NCI-H2196 treated with DMSO at 0.1 percent for 48 hours (cell line): Measurements from ENCODE around the gene SMIM10L2A.
"Not testable (repeated sequence)": the region's sequence is repeated elsewhere in the genome, so short reads cannot be mapped to it uniquely, and the experiment has no call there.

Experiments used
- DNase-seq: peaks from one replicate; lab custom pipeline; 2025; ENCODE audit not compliant: unreplicated experiment; lab: John Stamatoyannopoulos, UW

The SMIM10L2A gene

DNA sequence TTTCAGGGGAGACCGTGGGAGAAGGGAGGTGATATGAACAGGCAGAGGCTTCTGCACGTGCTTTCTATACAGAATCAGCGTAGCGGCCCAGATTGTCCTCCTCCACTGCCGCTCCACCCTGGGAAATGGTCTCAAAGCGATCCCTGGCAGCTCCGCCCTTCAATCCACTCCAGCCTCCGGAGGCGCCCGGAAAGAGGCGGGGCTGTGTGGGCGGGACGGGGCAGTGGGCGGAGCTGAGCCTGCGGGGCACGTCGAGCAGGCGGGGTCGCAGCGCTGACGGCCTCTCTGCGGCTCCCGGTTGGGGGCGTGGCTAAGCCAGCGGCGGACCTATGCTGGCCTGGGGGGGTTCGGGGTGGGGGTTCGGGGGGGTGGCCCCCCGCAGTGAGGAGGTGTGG is 210 bp upstream of the SMIM10L2A start:
- DNase-seq: peak; percentile 44

DNA sequence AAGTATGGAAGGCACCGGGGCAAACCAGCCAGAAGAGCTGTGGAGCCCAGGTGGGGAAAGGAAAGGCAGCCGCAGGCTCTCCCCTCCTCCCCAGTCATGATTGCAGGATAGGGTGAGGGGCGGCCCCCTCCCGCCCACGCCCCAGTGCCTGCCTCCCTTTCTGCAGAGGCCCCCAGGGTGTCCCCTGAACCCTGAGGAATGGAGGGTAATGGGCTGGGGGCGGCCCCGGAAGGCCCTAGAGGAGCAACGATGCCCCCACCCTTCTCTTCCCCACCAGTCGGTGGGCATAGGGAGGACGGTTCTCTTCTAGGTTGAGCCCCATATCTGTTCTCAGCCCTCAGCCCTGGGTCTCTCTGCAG is 1.0 kb downstream of the SMIM10L2A start:
- DNase-seq: not testable (repeated sequence)

DNA sequence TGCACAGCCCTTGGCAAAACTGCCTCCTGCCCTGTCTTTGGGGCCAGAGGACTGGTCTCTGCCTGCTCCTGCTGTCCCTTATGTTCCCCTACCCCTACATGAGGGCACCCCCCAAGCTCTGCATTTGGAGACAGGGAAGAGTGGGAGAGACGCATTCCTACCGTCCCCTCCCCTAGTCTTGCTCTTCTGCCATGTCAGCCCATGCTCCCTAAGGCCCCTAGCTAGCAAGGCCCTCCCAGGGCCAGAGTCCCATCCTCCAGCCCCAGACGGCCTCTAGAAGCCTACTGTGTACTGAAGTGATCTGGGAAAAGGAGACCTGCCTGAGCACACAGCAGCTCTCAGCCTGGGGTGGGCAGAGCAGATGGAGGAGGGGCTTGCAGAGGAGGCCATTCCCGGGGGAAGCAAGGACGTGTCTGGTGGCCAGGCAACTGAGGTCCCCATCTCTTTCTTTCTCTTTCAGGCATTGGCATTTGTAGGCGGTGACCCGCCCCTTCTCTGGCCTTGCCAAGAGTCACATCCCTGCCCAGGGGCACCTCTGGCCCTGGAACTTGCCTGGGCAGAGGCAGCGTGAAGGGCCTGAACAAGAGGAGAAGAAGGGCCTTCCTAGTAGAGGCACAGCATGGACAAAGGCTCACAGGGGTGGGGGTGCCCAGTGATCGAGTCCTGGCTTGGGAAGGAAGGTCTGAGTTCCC is 1.6 kb downstream of the SMIM10L2A start:
- DNase-seq: not testable (repeated sequence)

DNA sequence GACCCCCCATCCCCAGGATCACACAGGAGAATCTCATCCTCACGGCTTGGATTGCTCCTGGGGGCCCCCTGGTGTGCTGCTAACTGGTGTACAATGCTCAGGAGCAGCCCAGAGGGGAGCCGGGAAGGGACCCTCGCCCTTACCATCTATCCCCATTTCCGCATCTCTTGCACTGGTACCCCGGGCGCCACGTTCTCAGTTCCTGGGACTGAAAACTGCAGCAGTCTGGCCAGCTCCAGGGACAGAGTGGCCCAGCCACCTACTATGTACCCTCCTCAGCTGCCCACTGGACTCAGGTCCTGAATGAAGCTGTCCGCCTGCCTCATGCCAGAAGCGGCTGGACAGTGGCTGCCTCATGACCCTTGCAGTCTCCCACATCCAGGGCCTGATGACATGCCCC is 2.7 kb downstream of the SMIM10L2A start:
- DNase-seq: no peak

DNA sequence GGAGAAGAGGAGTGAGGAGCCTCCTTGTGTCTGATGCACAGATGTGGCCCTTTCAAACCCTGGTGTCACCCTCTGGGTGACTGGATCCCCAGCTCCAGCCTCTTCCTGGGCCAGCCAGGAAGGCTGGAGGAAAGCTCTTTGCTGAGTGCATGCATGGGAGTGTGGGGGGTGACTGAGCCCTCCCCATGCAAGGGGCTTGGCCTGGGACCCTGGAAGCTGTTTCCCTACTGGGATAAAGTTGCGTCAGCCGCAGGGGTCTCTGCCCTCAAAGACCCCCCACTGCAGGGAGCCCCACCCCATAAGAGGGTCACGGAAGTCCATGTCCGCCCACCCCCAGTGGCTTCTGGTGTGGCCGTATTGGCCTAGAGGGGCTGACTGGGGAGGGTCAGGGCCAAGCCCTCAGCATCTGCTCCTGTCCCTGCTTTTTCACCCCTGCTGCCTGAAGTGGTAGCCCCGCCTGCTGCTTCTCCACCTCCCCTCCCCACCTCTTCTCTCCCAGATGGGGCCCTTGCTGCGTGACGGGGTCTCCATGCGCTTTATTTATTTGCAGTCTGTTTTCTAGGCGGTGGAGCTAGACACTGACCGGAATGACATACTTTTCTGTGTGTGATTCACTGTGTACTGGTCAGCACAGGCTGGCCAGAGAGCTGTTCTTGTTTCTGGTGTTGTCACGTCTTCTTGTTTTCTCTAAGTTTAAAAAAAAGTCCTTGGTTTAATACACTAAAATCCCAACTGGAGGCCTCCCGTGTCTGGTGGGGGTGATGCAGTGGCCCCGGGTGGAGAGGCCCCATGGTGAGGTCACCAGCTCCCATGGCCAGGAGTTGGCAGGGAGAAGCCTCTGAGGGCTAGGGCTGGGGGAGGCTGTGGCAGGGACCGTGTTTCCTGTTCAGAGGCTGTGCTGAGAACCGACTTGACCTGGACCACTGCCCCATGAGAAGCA is 3.6 kb downstream of the SMIM10L2A start:
- DNase-seq: no peak

DNA sequence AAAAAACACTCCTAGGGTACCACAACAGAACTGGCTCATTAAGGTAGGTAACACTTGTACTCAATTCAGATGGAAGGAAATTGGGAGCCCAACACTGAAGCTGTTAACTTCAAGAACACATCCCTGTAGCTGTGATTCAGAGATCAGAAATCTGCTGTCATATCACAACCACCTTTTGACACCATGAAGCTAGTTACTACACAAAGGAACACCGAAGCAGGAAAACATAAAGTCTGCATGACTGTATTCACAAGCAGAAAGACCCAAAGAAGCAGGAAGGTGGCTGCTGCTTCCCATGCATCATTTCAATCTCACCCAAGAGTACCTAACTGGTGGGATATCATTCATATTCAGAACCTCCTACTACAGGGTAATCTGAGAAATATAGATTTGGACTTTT is 7.7 kb downstream of the SMIM10L2A start:
- no peak for DNase-seq

DNA sequence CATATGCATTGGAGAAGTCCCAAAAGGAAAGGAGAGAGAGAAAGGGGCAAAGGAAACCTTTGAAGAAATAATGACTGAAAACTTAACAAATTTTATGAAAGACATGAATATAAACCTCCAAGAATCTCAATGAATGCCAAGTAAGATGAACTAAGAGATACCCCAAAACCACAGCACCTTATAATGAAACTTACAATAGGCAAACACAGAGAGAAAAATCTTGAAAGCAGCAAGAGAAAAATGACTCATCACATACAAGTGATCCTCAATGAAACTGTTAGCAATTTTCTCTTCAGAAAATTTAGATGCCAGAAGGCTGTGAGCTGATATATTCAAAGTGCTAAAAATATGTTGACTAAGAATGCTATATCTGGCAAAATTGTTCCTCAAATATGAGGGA is 10.1 kb downstream of the SMIM10L2A start:
- no peak for DNase-seq

DNA sequence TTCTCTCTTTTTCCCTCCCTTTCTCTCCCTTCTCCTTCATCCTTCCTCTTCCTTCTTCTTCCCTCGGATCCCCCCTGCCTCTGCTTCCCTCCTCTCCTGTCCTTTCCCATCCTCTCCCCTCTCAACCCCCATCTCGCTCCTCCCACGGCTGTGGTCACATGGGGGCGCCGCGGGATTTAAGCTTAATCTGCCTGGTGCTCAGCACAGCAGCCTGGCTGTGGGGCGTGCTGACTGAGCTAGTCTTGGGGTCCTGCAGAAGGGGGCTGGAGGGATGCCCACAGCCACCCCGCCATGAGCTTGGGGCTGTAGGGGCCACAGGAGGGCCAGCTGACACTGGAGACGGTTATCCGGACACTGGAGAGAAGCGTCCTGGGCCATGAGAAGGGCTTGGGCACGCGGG is 10.7 kb downstream of the SMIM10L2A start:
- DNase-seq: no peak

DNA sequence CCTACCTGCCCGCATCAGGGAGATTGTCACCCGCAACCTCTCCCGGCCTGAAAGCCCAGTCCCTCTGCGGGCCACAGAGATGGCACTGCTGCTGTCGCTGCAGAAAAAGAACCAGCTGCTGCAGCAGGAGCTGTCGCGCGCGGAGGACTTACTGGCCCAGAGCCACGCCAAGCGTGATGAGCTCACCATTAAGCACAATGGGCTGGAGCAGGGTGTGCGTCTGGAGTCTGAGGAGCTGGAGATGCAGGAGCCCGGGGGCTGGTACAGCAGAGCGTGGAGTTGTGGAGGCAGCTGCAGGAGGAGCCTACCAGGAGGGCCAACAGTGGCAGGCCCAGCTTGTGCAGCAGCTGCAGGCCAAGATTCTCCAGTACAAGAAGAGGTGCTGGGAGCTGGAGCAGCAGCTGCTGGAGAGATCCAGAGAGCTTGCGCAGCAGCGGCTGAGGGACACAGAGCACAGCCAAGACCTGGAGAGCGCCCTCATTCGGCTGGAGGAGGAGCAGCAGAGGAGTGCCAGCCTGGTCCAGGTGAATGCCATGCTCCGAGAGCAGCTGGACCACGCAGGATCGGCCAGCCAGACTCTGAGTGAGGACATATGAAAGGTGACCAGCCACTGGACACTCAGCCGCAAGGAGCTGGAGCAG is 11.3 kb downstream of the SMIM10L2A start:
- no peak for DNase-seq

DNA sequence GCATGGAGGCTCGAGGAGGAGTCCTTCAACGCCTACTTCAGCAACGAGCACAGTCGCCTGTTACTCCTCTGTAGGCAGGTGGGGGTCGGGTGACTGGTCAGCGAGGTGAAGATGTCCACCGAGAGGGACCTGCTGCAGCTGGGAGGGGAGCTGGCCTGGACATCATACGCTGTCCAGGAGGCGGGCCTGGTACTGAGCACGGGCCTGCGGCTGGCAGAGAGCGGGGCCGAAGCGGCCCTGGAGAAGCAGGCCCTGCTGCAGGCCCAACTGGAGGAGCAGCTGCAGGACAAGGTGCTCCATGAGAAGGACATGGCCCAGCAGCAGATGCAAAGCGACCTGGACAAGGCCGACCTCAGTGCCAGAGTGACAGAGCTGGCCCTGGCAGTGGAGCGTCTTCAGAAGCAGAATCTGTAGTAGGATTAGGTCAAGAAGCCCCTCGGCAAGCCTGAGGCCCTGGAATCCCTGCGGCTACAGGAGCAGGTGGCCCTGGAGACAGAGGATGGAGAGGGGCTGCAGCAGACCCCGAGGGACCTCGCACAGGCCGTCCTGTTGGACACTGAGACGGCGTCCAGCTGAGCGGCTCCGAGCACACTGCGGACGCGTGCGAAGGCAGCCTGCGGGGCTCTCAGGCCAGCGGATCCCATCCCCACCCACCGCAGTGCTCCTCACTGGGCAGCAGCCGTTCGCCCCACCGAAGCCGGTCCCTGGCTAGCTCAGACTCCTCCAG is 11.9 kb downstream of the SMIM10L2A start:
- DNase-seq: no peak

DNA sequence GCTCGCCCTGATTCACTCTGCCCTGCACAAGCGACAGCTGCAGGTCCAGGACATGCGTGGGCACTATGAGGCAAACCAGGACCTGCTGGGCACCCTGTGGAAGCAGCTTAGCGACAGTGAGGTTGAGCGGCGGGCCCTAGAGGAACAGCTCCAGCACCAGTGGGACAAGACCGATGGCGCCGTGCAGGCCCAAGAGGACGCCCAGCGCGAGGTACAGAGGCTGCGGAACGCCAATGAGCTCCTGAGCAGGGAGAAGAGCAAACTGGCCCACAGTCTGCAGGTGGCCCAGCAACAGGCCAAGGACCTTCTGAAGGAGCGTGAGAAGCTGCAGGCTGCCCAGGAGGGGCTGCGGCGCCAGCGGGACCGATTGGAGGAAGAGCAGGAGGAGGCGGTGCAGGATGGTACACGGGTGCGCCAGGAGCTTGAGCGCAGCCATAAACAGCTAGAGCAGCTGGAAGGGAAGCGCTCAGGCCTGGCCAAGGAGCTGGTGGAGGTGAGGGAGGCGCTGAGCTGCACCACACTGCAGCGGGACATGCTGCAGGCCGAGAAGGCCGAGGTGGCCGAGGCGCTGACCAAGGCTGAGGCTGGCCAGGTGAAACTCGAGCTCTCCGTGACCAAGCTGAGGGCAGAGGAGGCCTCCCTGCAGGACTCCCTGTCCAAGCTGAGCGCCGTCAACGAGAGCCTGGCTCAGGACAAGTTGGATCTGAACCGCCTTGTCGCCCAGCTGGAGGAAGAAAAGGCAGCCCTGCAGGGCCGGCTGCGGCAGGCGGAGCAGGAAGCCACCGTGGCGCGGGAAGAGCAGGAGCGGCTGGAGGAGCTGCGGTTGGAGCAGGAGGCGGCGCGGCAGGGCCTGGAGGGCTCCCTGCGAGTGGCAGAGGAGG is 12.8 kb downstream of the SMIM10L2A start:
- no peak for DNase-seq

DNA sequence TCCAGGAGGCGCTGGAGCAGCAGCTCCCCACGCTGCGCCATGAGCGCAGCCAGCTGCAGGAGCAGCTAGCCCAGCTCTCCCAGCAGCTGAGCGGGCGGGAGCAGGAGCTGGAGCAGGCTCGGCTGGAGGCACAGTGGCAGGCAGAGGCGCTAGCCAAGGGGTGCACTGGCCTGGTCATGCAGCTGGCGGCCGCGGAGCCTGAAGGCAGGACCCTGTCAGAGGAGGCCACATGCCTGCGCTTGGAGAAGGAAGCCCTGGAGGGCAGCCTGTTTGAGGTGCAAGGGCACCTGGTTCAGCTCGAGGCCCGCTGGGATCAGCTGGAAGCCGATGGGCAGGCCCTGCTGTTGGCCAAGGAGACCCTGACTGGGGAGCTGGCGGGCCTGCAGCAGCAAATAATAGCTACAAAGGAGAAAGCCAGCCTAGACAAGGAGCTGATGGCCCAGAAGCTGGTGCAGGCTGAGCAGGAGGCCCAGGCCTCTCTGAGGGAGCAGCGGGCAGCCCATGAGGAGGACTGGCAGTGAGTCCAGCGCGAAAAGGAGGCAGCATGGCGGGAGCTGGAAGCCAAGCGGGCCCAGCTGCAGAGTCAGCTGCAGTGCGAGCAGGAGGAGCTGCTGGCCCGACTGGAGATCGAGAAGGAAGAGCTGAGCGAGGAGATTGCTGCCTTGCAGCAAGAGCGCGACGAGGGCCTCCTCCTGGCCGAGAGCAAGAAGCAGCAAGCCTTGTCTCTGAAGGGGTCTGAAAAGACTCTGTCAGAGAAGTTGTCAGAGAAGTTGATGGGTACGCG is 13.6 kb downstream of the SMIM10L2A start:
- DNase-seq: no peak

DNA sequence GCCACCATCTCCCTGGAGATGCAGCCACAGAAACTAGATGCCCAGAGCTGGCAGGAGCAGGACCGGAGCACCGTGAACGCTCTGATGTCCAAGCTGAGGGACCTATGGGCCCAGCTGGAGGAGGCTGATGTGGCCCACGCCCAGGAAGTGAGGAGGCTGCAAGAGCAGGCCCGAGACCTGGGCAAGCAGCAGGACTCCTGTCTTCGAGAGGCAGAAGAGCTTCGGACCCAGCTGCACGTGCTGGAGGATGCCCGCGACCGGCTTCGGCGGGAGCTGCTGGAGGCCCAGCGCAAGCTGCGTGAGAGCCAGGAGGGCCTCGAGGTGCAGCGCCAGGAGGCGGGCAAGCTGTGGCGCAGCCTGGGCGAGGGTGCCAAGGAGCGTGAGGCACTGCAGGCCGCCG is 14.2 kb downstream of the SMIM10L2A start:
- DNase-seq: no peak

DNA sequence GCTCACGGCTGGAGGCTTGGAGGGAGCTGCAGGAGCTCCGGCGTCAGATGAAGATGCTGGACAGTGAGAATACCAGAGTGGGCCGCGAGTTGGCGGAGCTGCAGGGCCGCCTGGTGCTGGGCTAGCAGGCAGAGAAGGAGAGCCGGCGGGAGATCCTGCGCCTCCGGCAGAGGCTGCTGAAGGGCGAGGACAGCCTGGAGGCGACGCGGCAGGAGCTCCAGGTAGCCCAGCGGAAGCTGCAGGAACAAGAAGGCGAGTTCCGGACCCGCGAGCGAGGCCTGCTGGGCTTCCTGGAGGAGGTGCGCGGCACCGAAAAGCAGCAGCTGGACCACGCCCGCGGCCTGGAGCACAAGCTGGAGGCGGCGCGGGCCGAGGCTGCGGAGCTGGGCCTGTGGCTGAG is 14.7 kb downstream of the SMIM10L2A start:
- no peak for DNase-seq

DNA sequence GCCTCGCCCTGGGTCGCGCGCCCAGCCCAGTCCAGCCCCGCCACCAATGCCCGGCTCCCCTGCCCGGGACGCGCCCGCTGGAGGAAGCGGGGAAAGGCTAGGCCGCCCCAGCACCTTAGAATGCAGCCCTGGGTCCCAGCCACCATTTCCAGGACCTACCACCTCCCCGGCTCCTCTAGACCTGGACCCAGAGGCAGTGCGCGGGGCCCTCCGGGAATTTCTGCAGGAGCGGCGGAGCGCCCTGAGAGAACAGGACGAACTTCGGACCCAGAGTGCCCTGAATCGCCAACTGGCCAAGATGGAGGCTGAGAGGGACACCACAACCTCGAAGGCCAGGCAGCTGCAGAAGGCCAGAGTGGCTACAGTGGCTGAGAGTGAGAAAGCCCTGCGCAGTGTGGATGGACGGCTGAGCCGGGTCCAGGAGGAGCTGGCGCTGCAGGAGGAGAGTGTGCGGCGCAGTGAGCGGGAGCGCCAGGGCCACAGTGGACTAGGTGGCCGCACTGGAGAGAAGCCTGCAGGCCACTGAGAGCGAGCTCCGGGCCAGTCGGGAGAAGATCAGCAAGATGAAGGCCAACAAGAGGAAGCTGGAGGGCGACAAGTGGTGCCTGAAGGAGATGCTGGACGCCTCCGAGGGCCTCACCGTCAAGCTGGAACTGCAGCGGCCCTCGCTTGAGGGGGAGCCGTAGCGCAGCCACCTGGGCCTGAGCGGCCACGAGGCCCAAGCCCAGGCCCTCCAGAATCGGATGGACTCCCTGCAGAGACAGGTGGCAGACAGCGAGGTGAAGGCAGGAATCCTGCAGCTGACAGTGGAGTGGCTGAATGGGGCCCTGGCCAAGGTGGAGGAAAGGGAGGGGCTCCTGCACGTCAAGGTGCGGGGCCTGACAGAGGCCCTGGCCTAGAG is 15.5 kb downstream of the SMIM10L2A start:
- DNase-seq: peak; percentile 7

DNA sequence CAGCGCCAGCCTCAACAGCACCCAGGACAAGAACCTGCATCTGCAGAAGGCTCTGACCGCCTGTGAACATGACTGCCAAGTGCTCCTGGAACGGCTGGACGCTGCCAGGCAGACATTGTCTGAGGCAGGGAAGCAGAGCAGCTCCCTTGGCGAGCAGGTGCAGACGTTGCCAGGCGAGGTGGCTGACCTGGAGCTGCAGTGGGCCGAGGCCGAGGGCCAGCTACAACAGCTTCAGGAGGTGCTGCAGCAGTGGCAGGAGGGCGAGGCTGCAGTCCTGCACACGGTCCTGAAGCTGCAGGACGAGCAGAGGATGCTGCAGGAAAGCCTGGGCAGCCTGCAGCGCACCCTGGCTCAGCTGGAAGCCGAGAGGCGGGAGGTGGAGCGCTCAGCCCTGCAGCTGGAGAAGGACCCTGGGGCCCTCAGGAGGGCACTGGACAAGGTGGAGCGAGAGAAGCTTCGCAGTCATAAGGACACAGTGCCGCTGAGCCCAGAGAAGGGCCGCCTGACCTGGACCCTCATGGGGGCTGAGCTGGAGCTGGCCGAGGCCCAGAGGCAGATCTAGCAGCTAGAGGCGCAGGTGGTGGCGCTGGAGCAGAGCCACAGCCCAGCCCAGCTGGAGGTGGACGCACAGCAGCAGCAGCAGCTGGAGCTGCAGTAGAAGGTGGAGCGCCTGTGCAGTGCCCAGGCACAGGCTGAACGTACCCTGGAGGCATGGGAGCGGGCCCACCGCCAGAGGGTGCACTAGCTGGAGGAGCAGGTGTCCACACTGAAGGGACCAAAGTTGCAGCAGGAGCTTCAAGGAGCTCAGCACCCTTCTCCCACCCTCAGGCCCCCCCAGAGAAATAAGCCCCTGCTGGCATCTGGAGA is 16.4 kb downstream of the SMIM10L2A start:
- DNase-seq: peak; percentile 21

DNA sequence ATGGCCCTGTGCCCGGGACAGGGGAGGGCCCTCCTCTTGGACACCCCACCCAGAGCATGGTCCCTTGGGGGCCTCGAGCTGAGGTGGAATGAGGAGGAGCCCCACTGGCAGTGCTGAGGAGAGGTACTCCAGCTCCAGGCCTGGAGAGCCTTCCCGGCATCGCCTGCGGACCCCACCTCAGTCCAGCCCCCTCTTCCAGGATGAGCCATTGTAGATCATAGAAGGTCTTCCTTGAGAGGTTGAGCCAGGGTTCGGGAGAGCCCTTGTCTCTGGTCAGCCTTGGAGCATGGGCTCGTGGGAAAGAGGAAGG is 16.9 kb downstream of the SMIM10L2A start:
- DNase-seq: no peak
